Gastrocnemius medialis (tissue), 4 donors: ENCODE results near the gene GGT1. TPM values are rescaled to one million over a fixed set of nuclear protein-coding genes. Genes with fewer than 3 reads are reported as not detected.

Experiments
- ATAC-seq, 2 donors: fragments of 150-250 bp; one replicate each; pipeline ENCODE4 v1.9.1; 2016
- DNase-seq, 2 donors: peaks; one replicate each; pipeline ENCODE4 v3.0.0-alpha.2; 2019
- H3K27ac ChIP-seq, 4 donors: fragments of 200-600 bp; sonication (generic); 1 replicate in 1 of 4; 2 replicates in 3 of 4; pipeline ENCODE4 v1.5.1; 2016 to 2018; ENCODE audit warnings: mild to moderate bottlenecking in 2 of 4, moderate library complexity in 1 of 4
- H3K27me3 ChIP-seq, 3 donors: fragments of 200-600 bp; sonication (generic) in 2 of 3; 1 replicate in 1 of 3; 2 replicates in 2 of 3; pipeline versions ENCODE4 v1.5.1 to v1.6.0; 2016 to 2019; ENCODE audit warnings: mild to moderate bottlenecking in 1 of 3, moderate library complexity in 1 of 3
- H3K36me3 ChIP-seq, 2 donors: fragments of 200-600 bp; sonication (generic) in 1 of 2; one replicate each; pipeline ENCODE4 v1.5.1; 2017 to 2018
- H3K4me1 ChIP-seq, 2 donors: fragments of 200-600 bp; sonication (generic) in 1 of 2; one replicate each; pipeline ENCODE4 v1.5.1; 2016 to 2017; ENCODE audit warnings: mild to moderate bottlenecking in 2 of 2
- H3K4me3 ChIP-seq, 4 donors: fragments of 200-600 bp; sonication (generic) in 3 of 4; 1 replicate in 1 of 4; 2 replicates in 3 of 4; pipeline ENCODE4 v1.5.1; 2016 to 2019; ENCODE audit warnings: mild to moderate bottlenecking in 2 of 4
- H3K9me3 ChIP-seq, 3 donors: fragments of 200-600 bp; sonication (generic) in 2 of 3; 1 replicate in 1 of 3; 2 replicates in 2 of 3; pipeline ENCODE4 v1.5.1; 2016 to 2019
- POLR2A ChIP-seq, 2 donors: fragments of 450-650 bp; IDR thresholded peaks; one replicate each; pipeline ENCODE4 v1.6.1; 2017; ENCODE audit warnings: antibody characterized with exemption in 2 of 2, mild to moderate bottlenecking in 2 of 2, moderate library complexity in 2 of 2
- in situ Hi-C, 4 donors: fragments of 200-750 bp; cut with MboI; loops; one replicate each; pipeline versions ENCODE4 v1.15.0 to v1.8.0; 2017; ENCODE audit warnings: low sequenced_read_pairs in 4 of 4
- intact Hi-C: fragments of 100-400 bp; cut with DNase I; formaldehyde crosslinking; loops from one replicate; pipeline ENCODE4 v1.15.1; 2023; ENCODE audit warnings: low total_unique reads
- total RNA-seq, 4 donors: library from RNA; depleted of rRNA; stranded (reverse); fragments of >200 nt; gene quantifications; one replicate each; pipeline versions ENCODE4 v1.1.0 to v1.2.3, GENCODE V29; 2016
- TF ChIP-seq, protein P1 (sequence below), 5 experiments: fragments of 450-650 bp in 3 of 5; fragments of 200-600 bp in 2 of 5; sonication (generic) in 2 of 5; IDR thresholded peaks in 4 of 5; conservative IDR thresholded peaks in 1 of 5; 1 replicate in 4 of 5; 2 replicates in 1 of 5; pipeline ENCODE4 v1.5.1; 2016 to 2019; ENCODE audit warnings: antibody characterized with exemption in 5 of 5, mild to moderate bottlenecking in 3 of 5, moderate library complexity in 3 of 5

GGT1 gene
- total RNA-seq, 4 donors from 2014 or later, result 0.29 to 1.3 (median 0.94) TPM

DNA sequence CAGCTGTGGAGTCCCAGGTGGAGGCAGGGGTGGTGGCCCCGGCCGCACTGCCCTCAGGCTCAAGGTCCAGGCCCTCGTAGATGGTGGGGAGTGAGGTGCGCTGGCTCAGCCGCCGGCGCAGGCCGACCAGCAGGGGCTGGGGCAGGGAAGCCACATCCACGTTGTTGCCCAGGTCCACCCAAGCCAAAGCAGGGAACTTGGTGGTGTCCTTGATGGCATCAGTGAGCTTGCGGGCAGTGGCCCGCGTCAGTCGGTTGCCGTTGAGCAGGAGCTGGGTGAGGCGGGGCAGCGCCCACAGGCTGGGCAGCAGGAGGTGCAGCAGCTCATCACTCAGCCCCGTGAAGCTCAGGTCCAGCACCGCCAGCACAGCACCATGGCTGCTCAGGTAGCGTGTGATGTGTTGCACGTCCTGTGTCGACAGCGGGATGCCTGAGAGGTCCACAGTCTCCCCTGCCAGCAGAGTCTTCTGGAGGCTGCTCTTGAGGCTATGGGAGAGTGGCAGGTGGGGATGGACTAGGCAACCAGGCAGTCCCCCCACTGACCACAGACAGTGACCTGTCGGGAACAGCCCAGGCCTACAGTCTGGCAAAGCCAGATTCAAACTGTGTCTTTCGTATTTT, 17.0 kb upstream of the GGT1 start:
- Histone ChIP-seq H3K27me3 (no peaks in the 10 kb centered on the region), H3K36me3 (no peaks in the 10 kb centered on the region), H3K4me3 (no peak overlapping the region), H3K4me1 (no peaks in the 10 kb centered on the region), H3K27ac (no peak overlapping the region), H3K9me3 (no peaks in the 10 kb centered on the region)
- no peak for TF ChIP-seq POLR2A (IDR thresholded peaks at IDR 0.05)
- TF ChIP-seq, protein P1, sequence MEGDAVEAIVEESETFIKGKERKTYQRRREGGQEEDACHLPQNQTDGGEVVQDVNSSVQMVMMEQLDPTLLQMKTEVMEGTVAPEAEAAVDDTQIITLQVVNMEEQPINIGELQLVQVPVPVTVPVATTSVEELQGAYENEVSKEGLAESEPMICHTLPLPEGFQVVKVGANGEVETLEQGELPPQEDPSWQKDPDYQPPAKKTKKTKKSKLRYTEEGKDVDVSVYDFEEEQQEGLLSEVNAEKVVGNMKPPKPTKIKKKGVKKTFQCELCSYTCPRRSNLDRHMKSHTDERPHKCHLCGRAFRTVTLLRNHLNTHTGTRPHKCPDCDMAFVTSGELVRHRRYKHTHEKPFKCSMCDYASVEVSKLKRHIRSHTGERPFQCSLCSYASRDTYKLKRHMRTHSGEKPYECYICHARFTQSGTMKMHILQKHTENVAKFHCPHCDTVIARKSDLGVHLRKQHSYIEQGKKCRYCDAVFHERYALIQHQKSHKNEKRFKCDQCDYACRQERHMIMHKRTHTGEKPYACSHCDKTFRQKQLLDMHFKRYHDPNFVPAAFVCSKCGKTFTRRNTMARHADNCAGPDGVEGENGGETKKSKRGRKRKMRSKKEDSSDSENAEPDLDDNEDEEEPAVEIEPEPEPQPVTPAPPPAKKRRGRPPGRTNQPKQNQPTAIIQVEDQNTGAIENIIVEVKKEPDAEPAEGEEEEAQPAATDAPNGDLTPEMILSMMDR (IDR thresholded peaks at IDR 0.05 in 4 of 5, conservative IDR thresholded peaks at IDR 0.05 in 1 of 5), result no peak
- in situ Hi-C loops (no loop called here), intact Hi-C loops (no loop called here)
- ATAC-seq (no peak), DNase-seq (no peak)

DNA sequence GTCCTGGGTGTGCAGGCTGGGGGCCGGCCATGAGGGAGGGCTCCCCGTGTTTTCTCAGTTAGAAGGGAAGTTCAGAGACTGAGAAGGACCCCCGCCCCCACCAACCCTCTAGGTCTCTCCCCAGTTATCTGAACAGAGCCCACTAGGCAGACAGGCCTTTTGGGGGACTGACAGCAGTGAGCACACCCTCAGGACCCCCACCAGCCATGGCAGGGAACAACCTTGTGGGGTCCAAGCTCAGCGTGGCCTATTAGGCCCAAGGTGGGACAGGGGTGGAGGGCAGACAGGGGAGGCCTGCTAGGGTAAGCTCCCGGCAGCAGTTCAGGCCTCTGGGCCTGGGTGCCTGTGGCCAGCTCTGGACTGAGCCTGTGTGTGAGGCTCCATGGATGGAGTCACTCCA, 15.7 kb upstream of the GGT1 start:
- H3K4me3 ChIP-seq, result no peak overlapping the region
- in situ Hi-C loops (no loop called here), intact Hi-C loops (no loop called here)

DNA sequence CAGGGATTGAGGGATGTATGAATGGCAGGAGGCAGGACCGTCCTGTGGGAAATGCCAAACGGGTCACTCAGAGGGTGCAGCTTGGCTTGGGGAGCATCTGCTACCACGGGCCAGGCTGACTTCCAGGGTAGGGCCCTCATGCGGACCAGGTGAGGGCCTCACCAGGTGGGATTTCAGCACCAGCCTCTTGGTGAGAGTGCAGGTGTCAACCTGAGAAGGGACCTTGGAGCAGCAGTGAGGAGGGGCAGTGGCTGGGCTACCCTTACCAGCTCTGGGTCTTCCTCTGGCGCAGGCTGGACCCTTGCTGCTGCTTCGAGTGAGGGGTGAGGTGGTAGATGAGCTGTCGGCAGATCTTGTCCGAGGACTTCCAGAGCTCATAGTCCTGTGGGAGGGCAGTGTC, 15.0 kb upstream of the GGT1 start:
- Histone ChIP-seq H3K4me3 (no peak overlapping the region), H3K9me3 (no peaks in the 10 kb centered on the region), H3K27ac (no peak overlapping the region), H3K36me3 (no peaks in the 10 kb centered on the region), H3K4me1 (no peaks in the 10 kb centered on the region), H3K27me3 (no peaks in the 10 kb centered on the region)
- TF ChIP-seq, protein P1 (IDR thresholded peaks at IDR 0.05 in 4 of 5, conservative IDR thresholded peaks at IDR 0.05 in 1 of 5), result no peak
- no peak for TF ChIP-seq POLR2A (IDR thresholded peaks at IDR 0.05)
- intact Hi-C loops (no loop called here), in situ Hi-C loops (no loop called here)
- no peak for DNase-seq
- no peak for ATAC-seq

More for the DNA sequence above, 15.7 kb upstream of the GGT1 start:
- Histone ChIP-seq H3K36me3 (no peaks in the 10 kb centered on the region), H3K27me3 (no peaks in the 10 kb centered on the region), H3K9me3 (no peaks in the 10 kb centered on the region), H3K4me1 (no peaks in the 10 kb centered on the region), H3K27ac (no peak overlapping the region)
- ATAC-seq (no peak), DNase-seq (no peak)
- TF ChIP-seq POLR2A (IDR thresholded peaks at IDR 0.05), result no peak
- TF ChIP-seq, protein P1 (IDR thresholded peaks at IDR 0.05 in 4 of 5, conservative IDR thresholded peaks at IDR 0.05 in 1 of 5), result no peak

DNA sequence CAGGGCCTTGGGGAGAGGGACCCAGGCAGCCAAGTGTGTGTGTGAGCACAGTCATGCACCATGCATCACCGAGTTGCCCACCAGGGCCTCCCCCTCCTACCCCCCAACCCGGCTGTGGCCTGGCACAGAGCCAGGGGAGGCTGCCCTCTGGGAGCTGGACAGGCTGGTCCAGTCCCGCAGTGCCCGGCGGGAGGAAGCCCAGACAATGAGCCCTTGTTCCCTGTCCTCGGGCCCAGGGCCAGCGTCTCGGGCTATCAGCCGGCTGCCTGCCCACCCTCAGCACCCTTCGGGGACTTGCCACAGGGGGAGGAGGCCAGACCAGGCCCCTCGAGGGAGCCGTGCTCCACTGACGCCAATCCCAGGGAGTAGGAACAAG, 14.6 kb upstream of the GGT1 start:
- ATAC-seq (no peak), DNase-seq (no peak)
- in situ Hi-C loops, result no loop called here
- Histone ChIP-seq H3K4me1 (no peaks in the 10 kb centered on the region), H3K27ac (no peak overlapping the region), H3K4me3 (no peak overlapping the region), H3K9me3 (no peaks in the 10 kb centered on the region), H3K27me3 (no peaks in the 10 kb centered on the region), H3K36me3 (no peaks in the 10 kb centered on the region)
- no peak for TF ChIP-seq POLR2A (IDR thresholded peaks at IDR 0.05)
- TF ChIP-seq, protein P1 (IDR thresholded peaks at IDR 0.05 in 4 of 5, conservative IDR thresholded peaks at IDR 0.05 in 1 of 5), result no peak
- intact Hi-C loops, result no loop called here
